ENCODE measurements around the gene CRYGS.

Gene CRYGS

GRCh38 chr3:186520431-186520830, 23.7 kb downstream of the CRYGS start:
- Histone ChIP-seq H3K9ac (ENCODE audit: low read length) (no peak overlapping the region), H3K4me1 (ENCODE audit: low read length) (no peaks in the 10 kb centered on the region), H3K4me3 (ENCODE audit: low read length) (no peak overlapping the region)

GRCh38 chr3:186519021-186519658, 25.0 kb downstream of the CRYGS start:
- no peak overlapping the region for H2AFZ ChIP-seq (ENCODE audit: low read length)
- H3K9ac ChIP-seq (ENCODE audit: low read length): no peak overlapping the region
- H3K27ac ChIP-seq (ENCODE audit: low read length): no peak overlapping the region
- DNase-seq: no peak
- no peak overlapping the region for H3K4me3 ChIP-seq (ENCODE audit: low read length)
- no peaks in the 10 kb centered on the region for H4K20me1 ChIP-seq (ENCODE audit: insufficient read depth, low read length)
- no peaks in the 10 kb centered on the region for H3K9me3 ChIP-seq (replicated peaks; ENCODE audit: insufficient read depth, low read length)
- no peaks in the 10 kb centered on the region for H3K79me2 ChIP-seq (ENCODE audit: low read length)
- no peaks in the 10 kb centered on the region for H3K36me3 ChIP-seq (replicated peaks; ENCODE audit: insufficient read depth, low read length)
- H3K27me3 ChIP-seq (replicated peaks; ENCODE audit: insufficient read depth, low read length): no peaks in the 10 kb centered on the region
- H3K4me2 ChIP-seq (ENCODE audit: low read depth, low read length): no peak overlapping the region
- no peaks in the 10 kb centered on the region for H3K9me2 ChIP-seq (replicated peaks; ENCODE audit: insufficient read depth, low read length)
- H3F3A ChIP-seq (ENCODE audit: insufficient read depth, low read length): no peaks in the 10 kb centered on the region
- no peak for TF ChIP-seq EZH2phosphoT487 (IDR thresholded peaks at IDR 0.05; ENCODE audit: low read length)
- no peak for TF ChIP-seq EZH2 (optimal IDR thresholded peaks at IDR 0.05; ENCODE audit: low read depth, low read length)
- TF ChIP-seq, protein P1, sequence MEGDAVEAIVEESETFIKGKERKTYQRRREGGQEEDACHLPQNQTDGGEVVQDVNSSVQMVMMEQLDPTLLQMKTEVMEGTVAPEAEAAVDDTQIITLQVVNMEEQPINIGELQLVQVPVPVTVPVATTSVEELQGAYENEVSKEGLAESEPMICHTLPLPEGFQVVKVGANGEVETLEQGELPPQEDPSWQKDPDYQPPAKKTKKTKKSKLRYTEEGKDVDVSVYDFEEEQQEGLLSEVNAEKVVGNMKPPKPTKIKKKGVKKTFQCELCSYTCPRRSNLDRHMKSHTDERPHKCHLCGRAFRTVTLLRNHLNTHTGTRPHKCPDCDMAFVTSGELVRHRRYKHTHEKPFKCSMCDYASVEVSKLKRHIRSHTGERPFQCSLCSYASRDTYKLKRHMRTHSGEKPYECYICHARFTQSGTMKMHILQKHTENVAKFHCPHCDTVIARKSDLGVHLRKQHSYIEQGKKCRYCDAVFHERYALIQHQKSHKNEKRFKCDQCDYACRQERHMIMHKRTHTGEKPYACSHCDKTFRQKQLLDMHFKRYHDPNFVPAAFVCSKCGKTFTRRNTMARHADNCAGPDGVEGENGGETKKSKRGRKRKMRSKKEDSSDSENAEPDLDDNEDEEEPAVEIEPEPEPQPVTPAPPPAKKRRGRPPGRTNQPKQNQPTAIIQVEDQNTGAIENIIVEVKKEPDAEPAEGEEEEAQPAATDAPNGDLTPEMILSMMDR (IDR thresholded peaks at IDR 0.05; ENCODE audit: low read length): no peak
- no peaks in the 10 kb centered on the region for H3K4me1 ChIP-seq (ENCODE audit: low read length)

More at GRCh38 chr3:186520431-186520830, 23.7 kb downstream of the CRYGS start:
- Histone ChIP-seq H3K27me3 (replicated peaks; ENCODE audit: insufficient read depth, low read length) (no peaks in the 10 kb centered on the region), H2AFZ (ENCODE audit: low read length) (no peak overlapping the region), H3K9me3 (replicated peaks; ENCODE audit: insufficient read depth, low read length) (no peaks in the 10 kb centered on the region), H3K27ac (ENCODE audit: low read length) (no peak overlapping the region), H3K79me2 (ENCODE audit: low read length) (no peaks in the 10 kb centered on the region), H3K36me3 (replicated peaks; ENCODE audit: insufficient read depth, low read length) (no peaks in the 10 kb centered on the region), H3F3A (ENCODE audit: insufficient read depth, low read length) (no peaks in the 10 kb centered on the region), H3K4me2 (ENCODE audit: low read depth, low read length) (no peak overlapping the region), H4K20me1 (ENCODE audit: insufficient read depth, low read length) (no peaks in the 10 kb centered on the region), H3K9me2 (replicated peaks; ENCODE audit: insufficient read depth, low read length) (no peaks in the 10 kb centered on the region)
- DNase-seq: no peak
- TF ChIP-seq EZH2phosphoT487 (IDR thresholded peaks at IDR 0.05; ENCODE audit: low read length): no peak
- TF ChIP-seq, protein P1 (IDR thresholded peaks at IDR 0.05; ENCODE audit: low read length): no peak

DNA sequence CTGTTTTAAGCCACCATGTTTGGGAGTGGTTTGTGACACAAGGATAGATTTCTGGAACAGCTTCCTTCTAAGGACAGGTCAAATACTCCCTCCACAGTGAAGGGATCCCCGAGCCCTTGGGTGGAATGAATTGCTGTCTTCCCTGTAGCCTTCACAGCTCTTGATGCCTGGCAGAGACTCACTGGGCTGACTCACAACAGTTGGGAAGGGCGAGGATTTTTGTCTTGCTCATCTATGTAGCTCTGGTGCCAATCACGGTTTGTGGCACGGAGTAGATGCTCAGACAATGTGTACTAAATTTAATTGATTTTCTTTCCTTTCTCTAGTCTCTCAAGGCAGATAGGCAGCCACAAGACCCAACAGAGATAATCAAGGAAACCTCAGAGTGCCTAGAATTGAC, 27.0 kb downstream of the CRYGS start:
- Histone ChIP-seq H2AFZ (ENCODE audit: low read length) (no peak overlapping the region), H3K9ac (ENCODE audit: low read length) (no peak overlapping the region), H3K27me3 (replicated peaks; ENCODE audit: insufficient read depth, low read length) (no peaks in the 10 kb centered on the region), H3K27ac (ENCODE audit: low read length) (no peak overlapping the region), H3F3A (ENCODE audit: insufficient read depth, low read length) (no peaks in the 10 kb centered on the region), H3K9me2 (replicated peaks; ENCODE audit: insufficient read depth, low read length) (no peaks in the 10 kb centered on the region), H4K20me1 (ENCODE audit: insufficient read depth, low read length) (no peaks in the 10 kb centered on the region), H3K36me3 (replicated peaks; ENCODE audit: insufficient read depth, low read length) (no peaks in the 10 kb centered on the region), H3K9me3 (replicated peaks; ENCODE audit: insufficient read depth, low read length) (no peaks in the 10 kb centered on the region), H3K4me3 (ENCODE audit: low read length) (no peak overlapping the region), H3K79me2 (ENCODE audit: low read length) (no peaks in the 10 kb centered on the region), H3K4me2 (ENCODE audit: low read depth, low read length) (no peak overlapping the region), H3K4me1 (ENCODE audit: low read length) (no peaks in the 10 kb centered on the region)
- no peak for TF ChIP-seq EZH2phosphoT487 (IDR thresholded peaks at IDR 0.05; ENCODE audit: low read length)
- TF ChIP-seq, protein P1 (IDR thresholded peaks at IDR 0.05; ENCODE audit: low read length): no peak
- TF ChIP-seq EZH2 (optimal IDR thresholded peaks at IDR 0.05; ENCODE audit: low read depth, low read length): no peak
- DNase-seq: no peak

Data from MM.1S (cell line).